Measurements from ENCODE around the gene MYO16. TPM values are rescaled to one million over a fixed set of nuclear protein-coding genes. Genes with fewer than 3 reads are reported as not detected.

The MYO16 gene
- total RNA-seq, 1 experiment from 2014 or later = 0.49 TPM

DNA sequence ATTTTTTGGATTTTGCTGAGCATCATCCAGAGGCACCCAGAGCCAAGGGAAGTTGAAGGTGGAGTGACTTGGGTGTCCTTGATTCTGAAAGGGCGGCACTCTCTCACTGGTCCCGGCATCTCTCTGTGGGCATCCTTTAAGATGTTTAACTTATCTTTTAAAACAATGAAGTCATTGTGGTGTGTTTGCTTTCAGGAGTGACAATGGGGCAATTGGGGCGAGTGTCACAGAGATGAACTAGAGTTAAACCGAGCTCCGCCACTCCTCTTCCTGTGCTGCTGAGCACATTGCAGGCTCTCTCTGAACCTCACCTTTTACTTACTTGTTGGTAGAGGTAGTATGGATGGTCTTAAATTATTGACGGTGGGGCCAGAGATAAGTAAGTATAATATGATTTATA, 295.7 kb downstream of the MYO16 start:
- no peaks in the 10 kb centered on the region for H3K27me3 ChIP-seq (replicated peaks; ENCODE audit: insufficient read depth, low read depth, low read length, poor library complexity)
- CTCF ChIA-PET = no interaction called here

DNA sequence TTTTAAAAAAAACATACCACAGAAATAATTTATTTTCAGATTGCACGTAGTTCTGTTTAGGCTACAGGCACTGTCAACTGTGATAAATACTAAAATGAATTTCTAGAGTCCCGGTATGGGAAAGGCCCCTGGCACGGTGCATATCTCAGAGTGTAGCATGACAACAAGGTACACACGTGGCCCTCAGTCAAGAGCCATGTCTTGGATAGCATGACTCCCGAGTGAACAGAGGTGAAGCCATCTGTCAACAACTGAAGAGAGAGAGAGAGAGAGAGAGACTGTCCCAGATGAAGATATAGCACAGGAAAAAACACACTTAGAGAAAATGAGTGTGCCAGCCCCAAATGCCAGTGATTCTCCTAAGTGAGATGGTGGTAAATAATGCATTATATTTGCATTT, 297.5 kb downstream of the MYO16 start:
- Histone ChIP-seq H3K4me1 (ENCODE audit: insufficient read depth, low read length, poor library complexity, severe bottlenecking) (no peaks in the 10 kb centered on the region), H3K36me3 (ENCODE audit: insufficient read depth, low read length, poor library complexity, severe bottlenecking) (no peaks in the 10 kb centered on the region), H3K4me3 (ENCODE audit: low read depth, low read length, poor library complexity, severe bottlenecking) (no peak overlapping the region), H3K27ac (ENCODE audit: low read depth, low read length, poor library complexity, severe bottlenecking) (no peak overlapping the region), H3K9me3 (ENCODE audit: low read depth, low read length, poor library complexity, severe bottlenecking) (no peaks in the 10 kb centered on the region), H3K27me3 (replicated peaks; ENCODE audit: insufficient read depth, low read depth, low read length, poor library complexity) (no peaks in the 10 kb centered on the region)
- no peak for TF ChIP-seq EZH2 (IDR thresholded peaks at IDR 0.05; ENCODE audit: borderline replicate concordance, low read depth, low read length, poor library complexity, severe bottlenecking)
- TF ChIP-seq, protein P1, sequence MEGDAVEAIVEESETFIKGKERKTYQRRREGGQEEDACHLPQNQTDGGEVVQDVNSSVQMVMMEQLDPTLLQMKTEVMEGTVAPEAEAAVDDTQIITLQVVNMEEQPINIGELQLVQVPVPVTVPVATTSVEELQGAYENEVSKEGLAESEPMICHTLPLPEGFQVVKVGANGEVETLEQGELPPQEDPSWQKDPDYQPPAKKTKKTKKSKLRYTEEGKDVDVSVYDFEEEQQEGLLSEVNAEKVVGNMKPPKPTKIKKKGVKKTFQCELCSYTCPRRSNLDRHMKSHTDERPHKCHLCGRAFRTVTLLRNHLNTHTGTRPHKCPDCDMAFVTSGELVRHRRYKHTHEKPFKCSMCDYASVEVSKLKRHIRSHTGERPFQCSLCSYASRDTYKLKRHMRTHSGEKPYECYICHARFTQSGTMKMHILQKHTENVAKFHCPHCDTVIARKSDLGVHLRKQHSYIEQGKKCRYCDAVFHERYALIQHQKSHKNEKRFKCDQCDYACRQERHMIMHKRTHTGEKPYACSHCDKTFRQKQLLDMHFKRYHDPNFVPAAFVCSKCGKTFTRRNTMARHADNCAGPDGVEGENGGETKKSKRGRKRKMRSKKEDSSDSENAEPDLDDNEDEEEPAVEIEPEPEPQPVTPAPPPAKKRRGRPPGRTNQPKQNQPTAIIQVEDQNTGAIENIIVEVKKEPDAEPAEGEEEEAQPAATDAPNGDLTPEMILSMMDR (conservative IDR thresholded peaks at IDR 0.05; ENCODE audit: low read depth, low read length) = no peak
- no peak for DNase-seq (ENCODE audit: low spot score)
- no TSS peak for BruUV-seq (replicated peaks)
- intact Hi-C loops (cut with micrococcal nuclease; ENCODE audit: unreplicated experiment) = no loop called here
- ChIA-PET POLR2A (ENCODE audit: low non-redundant PET) (no interaction called here), CTCF (no interaction called here)

More for the DNA sequence above, 295.7 kb downstream of the MYO16 start:
- Histone ChIP-seq H3K27ac (ENCODE audit: low read depth, low read length, poor library complexity, severe bottlenecking) (no peak overlapping the region), H3K36me3 (ENCODE audit: insufficient read depth, low read length, poor library complexity, severe bottlenecking) (no peaks in the 10 kb centered on the region), H3K4me1 (ENCODE audit: insufficient read depth, low read length, poor library complexity, severe bottlenecking) (no peaks in the 10 kb centered on the region), H3K4me3 (ENCODE audit: low read depth, low read length, poor library complexity, severe bottlenecking) (no peak overlapping the region), H3K9me3 (ENCODE audit: low read depth, low read length, poor library complexity, severe bottlenecking) (no peaks in the 10 kb centered on the region)
- POLR2A ChIA-PET (ENCODE audit: low non-redundant PET) = no interaction called here
- TF ChIP-seq EZH2 (IDR thresholded peaks at IDR 0.05; ENCODE audit: borderline replicate concordance, low read depth, low read length, poor library complexity, severe bottlenecking) = no peak
- TF ChIP-seq, protein P1 (conservative IDR thresholded peaks at IDR 0.05; ENCODE audit: low read depth, low read length) = no peak
- no TSS peak for BruUV-seq (replicated peaks)
- intact Hi-C loops (cut with micrococcal nuclease; ENCODE audit: unreplicated experiment) = no loop called here
- DNase-seq (ENCODE audit: low spot score) = no peak

DNA sequence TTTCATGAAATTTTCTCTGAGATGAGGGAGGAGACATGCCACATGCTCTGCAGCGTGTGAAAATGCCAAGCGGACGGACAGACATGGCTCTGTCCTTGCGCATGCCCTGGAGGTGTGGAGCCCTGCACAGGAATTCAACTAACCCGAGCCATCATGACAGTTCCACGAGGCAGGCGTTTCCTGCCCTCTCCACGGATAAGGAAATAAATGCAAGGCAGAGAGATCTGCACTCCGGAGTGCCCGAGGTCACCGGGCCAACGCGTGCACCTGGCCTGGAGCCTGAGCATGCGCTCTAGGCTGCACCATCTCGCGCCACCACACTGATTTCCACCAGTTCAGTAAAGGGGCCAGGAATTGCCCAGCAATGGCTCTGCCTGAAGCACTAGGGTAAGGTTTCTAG, 298.2 kb downstream of the MYO16 start:
- H3K4me3 ChIP-seq (ENCODE audit: low read depth, low read length, poor library complexity, severe bottlenecking) = no peak overlapping the region
- TF ChIP-seq, protein P1 (conservative IDR thresholded peaks at IDR 0.05; ENCODE audit: low read depth, low read length) = no peak
- no peak for TF ChIP-seq EZH2 (IDR thresholded peaks at IDR 0.05; ENCODE audit: borderline replicate concordance, low read depth, low read length, poor library complexity, severe bottlenecking)
- H3K27ac ChIP-seq (ENCODE audit: low read depth, low read length, poor library complexity, severe bottlenecking) = no peak overlapping the region
- no peaks in the 10 kb centered on the region for H3K36me3 ChIP-seq (ENCODE audit: insufficient read depth, low read length, poor library complexity, severe bottlenecking)
- no TSS peak for BruUV-seq (replicated peaks)
- CTCF ChIA-PET = no interaction called here
- POLR2A ChIA-PET (ENCODE audit: low non-redundant PET) = no interaction called here
- intact Hi-C loops (cut with micrococcal nuclease; ENCODE audit: unreplicated experiment) = no loop called here
- no peaks in the 10 kb centered on the region for H3K27me3 ChIP-seq (replicated peaks; ENCODE audit: insufficient read depth, low read depth, low read length, poor library complexity)
- H3K9me3 ChIP-seq (ENCODE audit: low read depth, low read length, poor library complexity, severe bottlenecking) = no peaks in the 10 kb centered on the region
- H3K4me1 ChIP-seq (ENCODE audit: insufficient read depth, low read length, poor library complexity, severe bottlenecking) = no peaks in the 10 kb centered on the region
- DNase-seq (ENCODE audit: low spot score) = no peak
